K562 treated with DMSO at 1 percent for 24 hours (cell line): Measurements from ENCODE around the gene TCFL5. TPM values are rescaled to one million over a fixed set of nuclear protein-coding genes. Genes with fewer than 3 reads are reported as not detected.

ENCODE experiments used
- total RNA-seq: library from RNA; unstranded; fragments of 300-600 nt; gene quantifications from 2 replicates; pipeline ENCODE4 v1.2.3, GENCODE V29; 2022; ENCODE audit warnings: low read depth; ENCODE audit not compliant: insufficient read depth

The TCFL5 gene
- 10.8 and 12.2 TPM in 2 replicates for total RNA-seq

DNA sequence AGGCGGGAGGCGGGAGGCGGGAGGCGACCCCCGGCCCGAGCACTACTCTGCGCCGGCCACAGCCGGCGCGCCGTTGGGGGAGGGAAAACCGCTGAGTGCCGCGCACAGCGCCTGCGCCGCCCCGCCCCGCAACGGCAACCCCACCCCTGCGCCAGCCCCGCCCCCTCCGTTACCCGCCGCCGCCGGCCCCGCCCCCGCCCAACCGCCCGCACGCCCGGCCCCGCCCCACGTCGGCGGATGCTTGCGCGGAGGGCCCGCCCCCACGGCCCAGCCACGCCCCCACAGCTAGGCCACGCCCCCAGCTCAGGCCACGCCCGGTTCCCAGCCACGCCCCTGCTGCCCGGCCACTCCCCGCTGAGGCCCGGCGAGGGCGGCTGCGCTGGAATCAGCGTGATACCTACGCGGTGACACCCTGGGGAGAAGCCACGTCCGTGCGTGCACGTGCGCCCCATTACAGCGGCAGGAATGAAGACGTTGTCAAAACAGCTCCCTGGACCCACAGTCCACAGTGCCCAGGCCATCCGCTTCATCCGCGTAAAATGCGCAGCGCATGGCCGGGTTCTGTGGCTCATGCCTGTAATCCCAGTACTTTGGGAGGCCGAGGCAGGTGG, at the start of gene TCFL5:
Gene TCFL5, minus strand, starts transcription at position 97 of the 611 bp plus-strand sequence. CDS start 152 bp downstream, outside the sequence.

DNA sequence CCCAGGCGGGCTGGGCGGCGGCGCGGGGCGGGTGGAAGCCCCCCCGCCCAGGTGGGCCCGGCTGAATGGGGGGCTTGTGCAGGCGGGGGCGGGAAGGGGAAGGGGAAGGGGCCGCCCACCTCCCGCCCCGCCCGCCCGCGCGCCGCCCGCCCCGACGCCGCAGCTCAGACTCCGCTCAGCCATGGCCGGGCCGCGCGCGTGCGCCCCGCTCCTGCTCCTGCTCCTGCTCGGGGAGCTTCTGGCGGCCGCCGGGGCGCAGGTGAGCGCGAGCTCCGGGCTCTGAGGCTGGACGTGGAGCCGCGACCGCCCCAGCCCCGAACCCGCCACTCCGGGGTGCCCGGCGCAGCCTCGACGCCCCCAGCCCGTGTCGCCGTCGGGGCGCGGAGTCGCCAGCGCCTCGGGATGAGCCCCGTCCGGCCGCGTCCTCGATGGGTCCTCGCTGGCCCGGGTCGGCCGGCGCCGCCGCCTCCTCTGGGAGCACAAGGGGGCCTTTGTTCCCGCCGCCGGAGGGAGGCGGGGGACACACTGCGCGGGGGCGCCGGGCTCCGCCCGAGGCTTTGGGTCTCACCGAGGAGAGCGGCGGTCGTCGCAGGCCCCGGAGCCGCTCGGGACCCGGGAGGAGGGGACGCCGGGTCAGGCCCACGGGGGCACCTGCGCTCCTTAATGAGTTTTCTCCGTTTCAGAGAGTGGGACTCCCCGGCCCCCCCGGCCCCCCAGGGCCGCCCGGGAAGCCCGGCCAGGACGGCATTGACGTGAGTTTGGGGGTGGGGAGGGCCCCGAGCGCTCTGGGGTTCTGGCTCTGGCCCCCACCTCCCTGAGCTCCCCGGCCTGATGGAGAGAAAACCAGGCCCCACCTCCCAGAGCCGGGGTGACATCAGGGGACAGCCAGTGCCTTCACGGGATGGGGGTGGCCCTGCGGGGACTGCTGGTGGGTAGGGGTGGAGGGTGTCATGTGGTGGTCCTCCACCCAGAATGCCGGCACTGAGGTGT, 44.4 kb downstream of the TCFL5 start, which contains the start of gene COL9A3:
Gene COL9A3, plus strand, starts transcription at position 167 of the 990 bp plus-strand sequence. Its CDS starts 15 bp downstream, at position 182.

DNA sequence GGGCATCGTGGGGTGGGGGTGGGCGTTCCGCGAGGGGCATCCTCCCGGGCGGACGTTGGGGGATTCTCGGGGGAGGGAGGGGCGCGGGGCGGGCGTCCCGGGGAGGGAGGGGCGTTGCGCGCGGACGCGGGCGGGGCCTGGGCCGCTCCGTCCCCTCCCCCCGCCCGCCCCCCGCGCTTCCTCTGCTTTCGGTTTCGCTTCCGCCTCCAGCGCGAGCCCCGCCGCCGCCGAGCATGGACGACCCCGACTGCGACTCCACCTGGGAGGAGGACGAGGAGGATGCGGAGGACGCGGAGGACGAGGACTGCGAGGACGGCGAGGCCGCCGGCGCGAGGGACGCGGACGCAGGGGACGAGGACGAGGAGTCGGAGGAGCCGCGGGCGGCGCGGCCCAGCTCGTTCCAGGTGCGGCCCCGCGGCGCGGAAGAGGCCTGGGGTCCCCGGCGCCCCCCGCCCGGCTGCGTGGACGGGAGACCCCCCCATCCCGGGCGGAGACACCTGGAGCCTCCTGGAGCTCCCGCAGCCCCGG, 56.9 kb downstream of the TCFL5 start, which contains the start of gene OGFR:
Gene OGFR, plus strand, starts transcription at position 209 of the 528 bp plus-strand sequence. Its CDS starts 25 bp downstream, at position 234.

Other genes starting within 250 kb of the TCFL5 start
- gene SLCO4A1, start 219.3 kb downstream of the TCFL5 start, total RNA-seq = 2.0 and 2.4 TPM in 2 replicates
- 0.12 TPM in 1 of 2 replicates, not detected in the other for gene NTSR1, start 153.0 kb downstream of the TCFL5 start, total RNA-seq
- gene MRGBP, start 65.3 kb downstream of the TCFL5 start, total RNA-seq = 13.2 and 13.4 TPM in 2 replicates
- 54.7 and 57.1 TPM in 2 replicates for gene OGFR, start 57.0 kb downstream of the TCFL5 start, total RNA-seq
- 3.5 and 4.0 TPM in 2 replicates for gene COL9A3, start 44.8 kb downstream of the TCFL5 start, total RNA-seq
- gene DIDO1, start 64.7 kb upstream of the TCFL5 start, total RNA-seq = 21.6 and 21.9 TPM in 2 replicates
- gene GID8, start 76.3 kb upstream of the TCFL5 start, total RNA-seq = 21.5 and 22.0 TPM in 2 replicates
- not detected in 2 replicates for gene SLC17A9, start 90.9 kb upstream of the TCFL5 start, total RNA-seq
- gene BHLHE23, start 145.1 kb upstream of the TCFL5 start, total RNA-seq = not detected in 2 replicates